ENCODE results near the gene TTC7B. TPM values are rescaled to one million over a fixed set of nuclear protein-coding genes. Genes with fewer than 3 reads are reported as not detected.

TTC7B gene
- total RNA-seq, 1 donor from 2014 or later = 46.6 TPM

- Mint-ChIP-seq H3K9me3 (ENCODE audit: low read depth) (no peaks in the 10 kb centered on the region), H3K36me3 (ENCODE audit: insufficient read depth) (peaks cover 2% of the 10 kb centered on the region), H3K27me3 (no peaks in the 10 kb centered on the region), H3K4me3 (ENCODE audit: low read depth) (no peak overlapping the region), H3K4me1 (ENCODE audit: low read depth) (peaks cover 11% of the 10 kb centered on the region), H3K27ac (no peak overlapping the region)
- TF ChIP-seq, protein P1, sequence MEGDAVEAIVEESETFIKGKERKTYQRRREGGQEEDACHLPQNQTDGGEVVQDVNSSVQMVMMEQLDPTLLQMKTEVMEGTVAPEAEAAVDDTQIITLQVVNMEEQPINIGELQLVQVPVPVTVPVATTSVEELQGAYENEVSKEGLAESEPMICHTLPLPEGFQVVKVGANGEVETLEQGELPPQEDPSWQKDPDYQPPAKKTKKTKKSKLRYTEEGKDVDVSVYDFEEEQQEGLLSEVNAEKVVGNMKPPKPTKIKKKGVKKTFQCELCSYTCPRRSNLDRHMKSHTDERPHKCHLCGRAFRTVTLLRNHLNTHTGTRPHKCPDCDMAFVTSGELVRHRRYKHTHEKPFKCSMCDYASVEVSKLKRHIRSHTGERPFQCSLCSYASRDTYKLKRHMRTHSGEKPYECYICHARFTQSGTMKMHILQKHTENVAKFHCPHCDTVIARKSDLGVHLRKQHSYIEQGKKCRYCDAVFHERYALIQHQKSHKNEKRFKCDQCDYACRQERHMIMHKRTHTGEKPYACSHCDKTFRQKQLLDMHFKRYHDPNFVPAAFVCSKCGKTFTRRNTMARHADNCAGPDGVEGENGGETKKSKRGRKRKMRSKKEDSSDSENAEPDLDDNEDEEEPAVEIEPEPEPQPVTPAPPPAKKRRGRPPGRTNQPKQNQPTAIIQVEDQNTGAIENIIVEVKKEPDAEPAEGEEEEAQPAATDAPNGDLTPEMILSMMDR (IDR thresholded peaks at IDR 0.05; ENCODE audit: unreplicated experiment) = no peak
- DNase-seq (ENCODE audit: low spot score, unreplicated experiment) = no peak
Measured at GRCh38 chr14:90611936-90612335, 204.3 kb downstream of the TTC7B start.

GRCh38 chr14:90611501-90611900 is 204.7 kb downstream of the TTC7B start:
- Mint-ChIP-seq H3K4me1 (ENCODE audit: low read depth) (peaks cover 7% of the 10 kb centered on the region), H3K27me3 (no peaks in the 10 kb centered on the region), H3K9me3 (ENCODE audit: low read depth) (no peaks in the 10 kb centered on the region), H3K27ac (no peak overlapping the region), H3K4me3 (ENCODE audit: low read depth) (no peak overlapping the region), H3K36me3 (ENCODE audit: insufficient read depth) (peaks cover 2% of the 10 kb centered on the region)
- TF ChIP-seq, protein P1 (IDR thresholded peaks at IDR 0.05; ENCODE audit: unreplicated experiment) = no peak
- no peak for DNase-seq (ENCODE audit: low spot score, unreplicated experiment)

- H3K27me3 Mint-ChIP-seq = peaks cover under 1% of the 10 kb centered on the region
- H3K4me3 Mint-ChIP-seq (ENCODE audit: low read depth) = no peak overlapping the region
- H3K36me3 Mint-ChIP-seq (ENCODE audit: insufficient read depth) = peaks cover 2% of the 10 kb centered on the region
- H3K27ac Mint-ChIP-seq = no peak overlapping the region
- DNase-seq (ENCODE audit: low spot score, unreplicated experiment) = no peak
- no peaks in the 10 kb centered on the region for H3K9me3 Mint-ChIP-seq (ENCODE audit: low read depth)
- TF ChIP-seq, protein P1 (IDR thresholded peaks at IDR 0.05; ENCODE audit: unreplicated experiment) = no peak
- H3K4me1 Mint-ChIP-seq (ENCODE audit: low read depth) = peaks cover 5% of the 10 kb centered on the region
Measured at GRCh38 chr14:90610346-90611040, 205.7 kb downstream of the TTC7B start.

- DNase-seq (ENCODE audit: low spot score, unreplicated experiment) = no peak
- TF ChIP-seq, protein P1 (IDR thresholded peaks at IDR 0.05; ENCODE audit: unreplicated experiment) = no peak
- H3K36me3 Mint-ChIP-seq (ENCODE audit: insufficient read depth) = peaks cover 2% of the 10 kb centered on the region
- H3K9me3 Mint-ChIP-seq (ENCODE audit: low read depth) = no peaks in the 10 kb centered on the region
- H3K27me3 Mint-ChIP-seq = peaks cover 3% of the 10 kb centered on the region
- peaks cover 13% of the 10 kb centered on the region for H3K4me1 Mint-ChIP-seq (ENCODE audit: low read depth)
- H3K4me3 Mint-ChIP-seq (ENCODE audit: low read depth) = no peak overlapping the region
- H3K27ac Mint-ChIP-seq = no peak overlapping the region
Measured at GRCh38 chr14:90609376-90609775, 206.9 kb downstream of the TTC7B start.

- Mint-ChIP-seq H3K4me1 (ENCODE audit: low read depth) (peaks cover 15% of the 10 kb centered on the region), H3K9me3 (ENCODE audit: low read depth) (no peaks in the 10 kb centered on the region), H3K4me3 (ENCODE audit: low read depth) (no peak overlapping the region), H3K27me3 (peaks cover 3% of the 10 kb centered on the region), H3K36me3 (ENCODE audit: insufficient read depth) (peaks cover 2% of the 10 kb centered on the region), H3K27ac (no peak overlapping the region)
- TF ChIP-seq, protein P1 (IDR thresholded peaks at IDR 0.05; ENCODE audit: unreplicated experiment) = no peak
- DNase-seq (ENCODE audit: low spot score, unreplicated experiment) = no peak
Measured at GRCh38 chr14:90608929-90609341, 207.3 kb downstream of the TTC7B start.
